ENCODE measurements around the gene PUM2.

The PUM2 gene

GRCh38 chr2:20352581-20353216 lies 2.1 kb upstream of the PUM2 start:
- no peak for DNase-seq (ENCODE audit: low spot score)
- in situ Hi-C loops (cut with MboI; ENCODE audit: low sequenced_read_pairs, unreplicated experiment) = no loop called here
- no peak for TF ChIP-seq CTCF (IDR thresholded peaks at IDR 0.05; ENCODE audit: borderline replicate concordance, control extremely low read depth, extremely low read depth, insufficient read depth, missing control alignments)

- no peak for DNase-seq (ENCODE audit: low spot score)
- in situ Hi-C loops (cut with MboI; ENCODE audit: low sequenced_read_pairs, unreplicated experiment) = no loop called here
- TF ChIP-seq CTCF (IDR thresholded peaks at IDR 0.05; ENCODE audit: borderline replicate concordance, control extremely low read depth, extremely low read depth, insufficient read depth, missing control alignments) = no peak
These were observed 1.6 kb upstream of the PUM2 start for GRCh38 chr2:20352230-20352578.

GRCh38 chr2:20351555-20352229 lies 1.0 kb upstream of the PUM2 start:
- no peak for TF ChIP-seq CTCF (IDR thresholded peaks at IDR 0.05; ENCODE audit: borderline replicate concordance, control extremely low read depth, extremely low read depth, insufficient read depth, missing control alignments)
- no peak for DNase-seq (ENCODE audit: low spot score)
- in situ Hi-C loops (cut with MboI; ENCODE audit: low sequenced_read_pairs, unreplicated experiment) = no loop called here

- DNase-seq (ENCODE audit: low spot score) = peak; percentile 72
- in situ Hi-C loops (cut with MboI; ENCODE audit: low sequenced_read_pairs, unreplicated experiment) = no loop called here
- no peak for TF ChIP-seq CTCF (IDR thresholded peaks at IDR 0.05; ENCODE audit: borderline replicate concordance, control extremely low read depth, extremely low read depth, insufficient read depth, missing control alignments)
These were observed 467 bp downstream of the PUM2 start for GRCh38 chr2:20350041-20350712.

- no peak for DNase-seq (ENCODE audit: low spot score)
- TF ChIP-seq CTCF (IDR thresholded peaks at IDR 0.05; ENCODE audit: borderline replicate concordance, control extremely low read depth, extremely low read depth, insufficient read depth, missing control alignments) = no peak
- in situ Hi-C loops (cut with MboI; ENCODE audit: low sequenced_read_pairs, unreplicated experiment) = no loop called here
These were observed 1.1 kb downstream of the PUM2 start for GRCh38 chr2:20349513-20349921.

GRCh38 chr2:20348542-20348941 lies 2.1 kb downstream of the PUM2 start:
- DNase-seq (ENCODE audit: low spot score) = no peak
- no peak for TF ChIP-seq CTCF (IDR thresholded peaks at IDR 0.05; ENCODE audit: borderline replicate concordance, control extremely low read depth, extremely low read depth, insufficient read depth, missing control alignments)
- in situ Hi-C loops (cut with MboI; ENCODE audit: low sequenced_read_pairs, unreplicated experiment) = no loop called here

Data from GM13976 (cell line).